Prostate gland (tissue), 2 donors: ENCODE data around the gene DOK3. TPM values are rescaled to one million over a fixed set of nuclear protein-coding genes. Genes with fewer than 3 reads are reported as not detected.

ENCODE experiments used
- DNase-seq: peaks from one replicate; pipeline ENCODE4 v3.0.0-alpha.2; 2019; ENCODE audit warnings: low spot score
- H3K27ac ChIP-seq, 2 donors: fragments of 200-600 bp; sonication (generic); 2 replicates each; pipeline ENCODE4 v1.5.1; 2017 to 2019
- H3K27me3 ChIP-seq: fragments of 200-600 bp; sonication (generic); replicated peaks from 2 replicates; pipeline ENCODE4 v1.5.1; 2019; ENCODE audit not compliant: insufficient read depth
- H3K36me3 ChIP-seq, 2 donors: fragments of 200-600 bp; sonication (generic); 1 replicate in 1 of 2; 2 replicates in 1 of 2; pipeline versions ENCODE4 v1.5.1 to v1.8.1; 2017 to 2019
- H3K4me1 ChIP-seq: fragments of 200-600 bp; sonication (generic); replicated peaks from 2 replicates; pipeline ENCODE4 v1.5.1; 2019
- H3K4me3 ChIP-seq, 2 donors: fragments of 200-600 bp; sonication (generic); 2 replicates each; pipeline ENCODE4 v1.5.1; 2017 to 2019
- H3K9me3 ChIP-seq: fragments of 200-600 bp; sonication (generic); 2 replicates; pipeline ENCODE4 v1.5.1; 2017
- POLR2A ChIP-seq: fragments of 450-650 bp; IDR thresholded peaks from one replicate; pipeline ENCODE4 v1.6.1; 2016; ENCODE audit warnings: antibody characterized with exemption, mild to moderate bottlenecking
- POLR2AphosphoS5 ChIP-seq: sonication (generic); formaldehyde crosslinking; IDR thresholded peaks from one replicate; pipeline ENCODE4 v1.6.1; 2017; ENCODE audit warnings: antibody characterized with exemption
- WGBS: methylation state at CpG from one replicate; pipeline ENCODE4 v1.1.5; 2018; 5-methylcytosine and 5-hydroxymethylcytosine counted together
- intact Hi-C: fragments of 100-400 bp; cut with DNase I; formaldehyde crosslinking; loops from one replicate; pipeline ENCODE4 v1.14.2; 2022
- total RNA-seq, 2 donors: library from RNA; depleted of rRNA; stranded (reverse); fragments of >200 nt; gene quantifications; one replicate each; pipeline ENCODE4 v1.1.0, GENCODE V29; 2016
- TF ChIP-seq, protein P1 (sequence below), 4 experiments: fragments of 200-600 bp in 2 of 4; fragments of 450-650 bp in 2 of 4; sonication (generic) in 2 of 4; IDR thresholded peaks; 1 replicate in 3 of 4; 2 replicates in 1 of 4; pipeline ENCODE4 v1.5.1; 2016 to 2019; ENCODE audit warnings: antibody characterized with exemption in 4 of 4, mild to moderate bottlenecking in 2 of 4, moderate library complexity in 2 of 4

DOK3 gene
- total RNA-seq, 2 donors from 2014 or later = 5.0 to 10.4 TPM

DNA sequence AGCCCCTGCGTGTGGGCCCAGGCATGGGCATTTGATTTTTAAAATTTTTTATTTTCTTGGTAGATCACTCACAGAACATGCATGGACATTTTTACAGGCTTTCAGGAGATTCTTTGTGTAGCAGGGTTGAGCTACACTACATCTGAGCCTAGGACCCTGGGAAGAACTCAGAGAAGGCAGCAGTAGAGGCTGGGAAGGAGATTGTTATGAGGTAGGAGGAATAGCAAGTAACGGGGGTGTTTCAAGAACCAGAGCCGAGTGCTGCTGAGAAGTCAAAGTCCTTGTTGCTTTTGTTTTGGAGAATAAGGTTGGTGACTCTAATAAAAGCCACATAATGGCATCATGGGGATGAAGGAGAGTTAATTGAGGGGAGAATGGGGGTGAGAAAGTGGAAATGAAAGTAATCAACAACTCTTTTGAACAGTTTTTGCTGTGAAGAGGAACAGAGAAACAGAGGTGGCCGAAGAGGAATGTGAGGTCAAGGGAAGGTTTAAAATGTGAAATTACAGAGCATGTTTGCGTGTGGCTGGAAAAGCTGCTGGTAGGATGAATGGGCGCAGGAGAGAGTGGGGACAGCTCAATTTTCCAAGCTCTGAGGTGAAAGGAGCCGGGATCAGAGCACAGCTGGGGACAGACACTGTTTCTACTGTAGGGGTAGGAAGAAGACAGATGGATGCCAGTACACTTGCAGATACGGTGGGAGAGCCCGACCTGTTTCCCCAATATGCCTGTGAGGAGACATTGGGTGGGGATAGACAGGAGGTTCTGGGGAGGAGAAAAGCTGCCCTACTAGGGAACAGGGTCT lies 7.5 kb downstream of the DOK3 start:
- intact Hi-C loops = loop anchor here (5.0 kb wide), 1 partner anchor 110 kb away; no protein-coding TSS in a partner anchor
- DNase-seq = no peak
- Histone ChIP-seq H3K27ac (no peak overlapping the region), H3K27me3 (no peaks in the 10 kb centered on the region), H3K9me3 (no peaks in the 10 kb centered on the region), H3K4me3 (no peak overlapping the region), H3K36me3 (no peaks in the 10 kb centered on the region), H3K4me1 (no peaks in the 10 kb centered on the region)
- WGBS = 62% methylated on average over 9 of the region's 9 CpGs
- TF ChIP-seq, protein P1, sequence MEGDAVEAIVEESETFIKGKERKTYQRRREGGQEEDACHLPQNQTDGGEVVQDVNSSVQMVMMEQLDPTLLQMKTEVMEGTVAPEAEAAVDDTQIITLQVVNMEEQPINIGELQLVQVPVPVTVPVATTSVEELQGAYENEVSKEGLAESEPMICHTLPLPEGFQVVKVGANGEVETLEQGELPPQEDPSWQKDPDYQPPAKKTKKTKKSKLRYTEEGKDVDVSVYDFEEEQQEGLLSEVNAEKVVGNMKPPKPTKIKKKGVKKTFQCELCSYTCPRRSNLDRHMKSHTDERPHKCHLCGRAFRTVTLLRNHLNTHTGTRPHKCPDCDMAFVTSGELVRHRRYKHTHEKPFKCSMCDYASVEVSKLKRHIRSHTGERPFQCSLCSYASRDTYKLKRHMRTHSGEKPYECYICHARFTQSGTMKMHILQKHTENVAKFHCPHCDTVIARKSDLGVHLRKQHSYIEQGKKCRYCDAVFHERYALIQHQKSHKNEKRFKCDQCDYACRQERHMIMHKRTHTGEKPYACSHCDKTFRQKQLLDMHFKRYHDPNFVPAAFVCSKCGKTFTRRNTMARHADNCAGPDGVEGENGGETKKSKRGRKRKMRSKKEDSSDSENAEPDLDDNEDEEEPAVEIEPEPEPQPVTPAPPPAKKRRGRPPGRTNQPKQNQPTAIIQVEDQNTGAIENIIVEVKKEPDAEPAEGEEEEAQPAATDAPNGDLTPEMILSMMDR (IDR thresholded peaks at IDR 0.05) = no peak
- TF ChIP-seq POLR2AphosphoS5 = no peak
- TF ChIP-seq POLR2A = no peak

GRCh38 chr5:177500685-177501522 lies 8.7 kb downstream of the DOK3 start:
- 15% methylated on average over 10 of the region's 10 CpGs for WGBS
- Histone ChIP-seq H3K4me3 (no peak overlapping the region), H3K36me3 (no peaks in the 10 kb centered on the region), H3K27ac (no peak overlapping the region), H3K9me3 (no peaks in the 10 kb centered on the region), H3K4me1 (peaks cover 4% of the 10 kb centered on the region), H3K27me3 (no peaks in the 10 kb centered on the region)
- TF ChIP-seq POLR2A (no peak), POLR2AphosphoS5 (peak; percentile 68)
- TF ChIP-seq, protein P1 (IDR thresholded peaks at IDR 0.05) = peak; percentile 83 to 93 (median 91)
- intact Hi-C loops = loop anchor here (5.0 kb wide), 1 partner anchor 109 kb away; no protein-coding TSS in a partner anchor
- peak; percentile 86 for DNase-seq

GRCh38 chr5:177499842-177500241 lies 9.8 kb downstream of the DOK3 start:
- no peak overlapping the region for H3K27ac ChIP-seq
- no peaks in the 10 kb centered on the region for H3K9me3 ChIP-seq
- no peaks in the 10 kb centered on the region for H3K36me3 ChIP-seq
- no peak for TF ChIP-seq POLR2A
- intact Hi-C loops = loop anchor here (2.0 to 5.0 kb wide), 2 partner anchors 45 to 108 kb away; no protein-coding TSS in a partner anchor
- H3K4me3 ChIP-seq = no peak overlapping the region
- no peaks in the 10 kb centered on the region for H3K27me3 ChIP-seq
- no peak for DNase-seq
- H3K4me1 ChIP-seq = peaks cover 4% of the 10 kb centered on the region
- WGBS = 78% methylated on average over 6 of the region's 6 CpGs

DNA sequence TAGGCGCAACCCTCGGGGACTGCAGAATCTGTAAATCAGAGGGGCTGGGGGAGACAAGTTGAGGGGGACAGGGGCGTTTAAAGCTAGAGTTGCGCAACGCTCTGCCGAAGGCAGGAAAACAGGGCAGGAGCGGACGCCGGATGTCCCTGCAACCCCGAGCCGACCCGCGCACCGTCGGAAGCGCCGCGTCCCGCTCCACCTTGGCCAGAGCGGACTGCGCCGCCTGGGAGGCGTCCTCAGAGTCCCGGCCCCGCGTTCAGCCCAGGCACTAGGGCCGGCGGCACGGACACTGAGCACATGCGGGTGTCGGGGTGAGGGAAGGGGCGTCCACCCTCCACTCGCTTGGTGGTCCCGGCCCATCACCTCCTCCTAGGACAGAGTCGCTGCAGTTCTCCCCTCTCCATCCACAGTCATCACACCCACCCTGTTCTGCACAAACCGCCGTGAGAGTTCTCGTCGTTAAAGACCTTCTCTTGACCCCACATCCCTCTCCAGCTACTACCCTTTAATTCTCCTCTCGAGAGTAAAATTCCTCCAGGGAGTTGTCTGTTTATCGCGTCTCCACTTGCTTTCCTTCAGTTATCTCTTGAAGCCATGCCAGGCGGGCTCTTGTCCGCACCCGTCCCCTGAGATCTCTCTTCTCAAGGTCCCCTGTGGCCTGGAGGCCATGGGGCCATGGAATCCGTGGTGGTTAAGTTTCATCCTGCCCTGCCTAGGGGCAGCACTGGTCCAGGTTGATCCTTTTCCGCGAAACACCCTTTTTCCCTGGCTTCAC lies 11.4 kb downstream of the DOK3 start:
- Histone ChIP-seq H3K36me3 (no peaks in the 10 kb centered on the region), H3K27ac (peak overlapping the region; percentile 86 to 92), H3K4me3 (peak overlapping the region; percentile 57 to 78), H3K9me3 (no peaks in the 10 kb centered on the region), H3K27me3 (no peaks in the 10 kb centered on the region), H3K4me1 (peaks cover 4% of the 10 kb centered on the region)
- TF ChIP-seq POLR2A (no peak), POLR2AphosphoS5 (no peak)
- TF ChIP-seq, protein P1 (IDR thresholded peaks at IDR 0.05) = no peak
- intact Hi-C loops = loop anchor here (2.0 kb wide), 1 partner anchor 43 kb away; no protein-coding TSS in a partner anchor
- DNase-seq = no peak
- 17% methylated on average over 48 of the region's 48 CpGs for WGBS
